ENCODE measurements around the gene BCR.

BCR gene

GRCh38 chr22:23218053-23218866 lies 38.0 kb downstream of the BCR start:
- no peak for DNase-seq

GRCh38 chr22:23218867-23219251 lies 38.5 kb downstream of the BCR start:
- DNase-seq, result no peak

GRCh38 chr22:23219317-23219716 lies 39.0 kb downstream of the BCR start:
- no peak for DNase-seq

GRCh38 chr22:23219822-23220484 lies 39.6 kb downstream of the BCR start:
- peak in 1 of 2 donors; percentile 50 for DNase-seq

- peak in 1 of 2 donors; percentile 35 for DNase-seq
Observed at GRCh38 chr22:23220485-23221350, 40.4 kb downstream of the BCR start.

- DNase-seq, result no peak
Observed at GRCh38 chr22:23221351-23221804, 41.1 kb downstream of the BCR start.

GRCh38 chr22:23222033-23222792 lies 41.9 kb downstream of the BCR start:
- no peak for DNase-seq

GRCh38 chr22:23222793-23223568 lies 42.7 kb downstream of the BCR start:
- no peak for DNase-seq

- no peak for DNase-seq
Observed at GRCh38 chr22:23223569-23224317, 43.4 kb downstream of the BCR start.

GRCh38 chr22:23224846-23225245 lies 44.5 kb downstream of the BCR start:
- DNase-seq, result no peak

- DNase-seq, result no peak
Observed at GRCh38 chr22:23225337-23225723, 45.0 kb downstream of the BCR start.

- peak; percentile 27 to 48 for DNase-seq
Observed at GRCh38 chr22:23225724-23226496, 45.6 kb downstream of the BCR start.

GRCh38 chr22:23226497-23226850 lies 46.2 kb downstream of the BCR start:
- DNase-seq, result no peak

- DNase-seq, result no peak
Observed at GRCh38 chr22:23227380-23227779, 47.1 kb downstream of the BCR start.

- no peak for DNase-seq
Observed at GRCh38 chr22:23228503-23228902, 48.2 kb downstream of the BCR start.

GRCh38 chr22:23229646-23230045 lies 49.3 kb downstream of the BCR start:
- no peak for DNase-seq

- DNase-seq, result no peak
Observed at GRCh38 chr22:23230348-23231068, 50.2 kb downstream of the BCR start.

GRCh38 chr22:23231471-23232093 lies 51.3 kb downstream of the BCR start:
- no peak for DNase-seq

Measured in CD4-positive, alpha-beta T cell treated with Interleukin-1 beta for 1 hour (primary cell).